NB4 (cell line): Measurements from ENCODE around the gene C1QB.

Experiments used
- DNase-seq: peaks from one replicate; pipeline ENCODE4 v3.0.0; 2010; ENCODE audit warnings: low read depth
- H3K4me3 ChIP-seq: one replicate; pipeline ENCODE4 v1.5.1; 2011; ENCODE audit warnings: mild to moderate bottlenecking, low read depth, low read length, moderate library complexity
- MYC ChIP-seq: IDR thresholded peaks from 2 replicates; pipeline ENCODE4 v1.6.1; 2011; ENCODE audit warnings: low read depth, low read length
- POLR2A ChIP-seq: IDR thresholded peaks from 2 replicates; pipeline ENCODE4 v1.6.1; 2011; ENCODE audit warnings: mild to moderate bottlenecking; ENCODE audit not compliant: insufficient read length; ENCODE audit errors: extremely low read depth
- TF ChIP-seq, protein P1 (sequence below): IDR thresholded peaks from 2 replicates; pipeline ENCODE4 v1.6.1; 2011; ENCODE audit warnings: low read depth, low read length
- TF ChIP-seq, protein P2 (sequence below): IDR thresholded peaks from one replicate; pipeline ENCODE4 v1.5.1; 2012; ENCODE audit warnings: low read depth, low read length

C1QB gene

DNA sequence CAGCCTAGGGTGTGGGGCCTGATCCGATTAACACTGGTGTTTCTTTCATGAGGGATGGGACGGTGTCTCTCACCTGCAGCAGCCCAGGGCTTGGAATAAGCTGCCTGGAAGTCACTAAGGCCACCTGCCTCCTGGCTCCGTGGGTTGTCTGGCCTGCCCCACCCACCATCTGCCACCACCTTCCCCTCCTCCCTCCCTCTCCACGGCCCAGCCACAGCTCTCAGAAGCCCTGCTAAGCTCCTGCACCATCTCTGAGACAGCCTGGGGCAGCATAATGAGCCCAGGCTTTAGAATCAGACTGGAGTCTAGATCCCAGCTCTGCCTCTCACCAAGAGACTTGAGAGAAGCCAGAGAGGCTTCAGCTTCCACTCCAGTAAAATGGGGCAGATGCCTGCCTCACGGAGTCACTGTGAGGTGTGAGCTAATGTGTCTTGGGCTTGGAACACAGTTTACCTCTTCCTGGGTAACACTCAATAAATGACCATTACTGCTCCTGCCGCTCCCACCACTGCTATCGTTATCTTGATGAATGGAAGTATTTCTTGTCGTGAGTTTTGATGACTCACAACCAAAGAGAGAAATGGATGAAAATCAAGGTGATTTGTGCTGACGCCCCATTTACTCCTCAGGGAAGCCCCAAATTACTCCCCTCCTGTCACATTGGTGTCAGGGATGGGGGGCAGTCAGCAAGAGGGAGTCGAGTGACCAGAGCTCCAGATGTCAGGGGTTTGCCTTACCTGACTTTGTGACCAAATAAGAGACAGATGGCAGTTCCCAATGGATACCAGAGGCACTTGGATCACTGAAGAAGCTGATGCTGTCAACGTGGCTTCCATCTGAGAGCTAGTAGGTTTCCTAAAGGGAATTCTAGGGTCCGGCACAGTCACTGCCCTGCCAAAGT is 40.1 kb upstream of the C1QB start:
- H3K4me3 ChIP-seq, result no peak overlapping the region
- DNase-seq, result no peak
- TF ChIP-seq, protein P1, sequence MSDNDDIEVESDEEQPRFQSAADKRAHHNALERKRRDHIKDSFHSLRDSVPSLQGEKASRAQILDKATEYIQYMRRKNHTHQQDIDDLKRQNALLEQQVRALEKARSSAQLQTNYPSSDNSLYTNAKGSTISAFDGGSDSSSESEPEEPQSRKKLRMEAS, result no peak
- no peak for TF ChIP-seq POLR2A
- TF ChIP-seq, protein P2, sequence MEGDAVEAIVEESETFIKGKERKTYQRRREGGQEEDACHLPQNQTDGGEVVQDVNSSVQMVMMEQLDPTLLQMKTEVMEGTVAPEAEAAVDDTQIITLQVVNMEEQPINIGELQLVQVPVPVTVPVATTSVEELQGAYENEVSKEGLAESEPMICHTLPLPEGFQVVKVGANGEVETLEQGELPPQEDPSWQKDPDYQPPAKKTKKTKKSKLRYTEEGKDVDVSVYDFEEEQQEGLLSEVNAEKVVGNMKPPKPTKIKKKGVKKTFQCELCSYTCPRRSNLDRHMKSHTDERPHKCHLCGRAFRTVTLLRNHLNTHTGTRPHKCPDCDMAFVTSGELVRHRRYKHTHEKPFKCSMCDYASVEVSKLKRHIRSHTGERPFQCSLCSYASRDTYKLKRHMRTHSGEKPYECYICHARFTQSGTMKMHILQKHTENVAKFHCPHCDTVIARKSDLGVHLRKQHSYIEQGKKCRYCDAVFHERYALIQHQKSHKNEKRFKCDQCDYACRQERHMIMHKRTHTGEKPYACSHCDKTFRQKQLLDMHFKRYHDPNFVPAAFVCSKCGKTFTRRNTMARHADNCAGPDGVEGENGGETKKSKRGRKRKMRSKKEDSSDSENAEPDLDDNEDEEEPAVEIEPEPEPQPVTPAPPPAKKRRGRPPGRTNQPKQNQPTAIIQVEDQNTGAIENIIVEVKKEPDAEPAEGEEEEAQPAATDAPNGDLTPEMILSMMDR, result no peak
- no peak for TF ChIP-seq MYC

DNA sequence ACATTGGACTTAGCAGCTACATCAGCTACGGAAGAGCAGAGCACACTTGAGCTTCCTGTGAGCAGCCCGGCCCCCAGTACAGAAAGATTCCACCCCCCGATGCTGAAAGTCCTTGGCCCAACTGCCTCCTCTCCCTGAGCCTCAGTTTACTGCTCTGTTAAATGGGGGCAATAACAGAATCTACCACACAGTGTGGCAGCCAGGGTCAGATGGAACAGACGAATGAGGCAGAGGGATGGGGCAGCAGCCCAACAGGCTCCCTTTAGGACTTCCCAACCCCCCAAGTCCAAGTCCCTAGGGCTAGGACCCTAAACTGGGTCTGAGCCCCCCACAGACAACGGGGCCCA is 39.5 kb upstream of the C1QB start:
- no peak for TF ChIP-seq POLR2A
- H3K4me3 ChIP-seq, result no peak overlapping the region
- DNase-seq, result no peak

DNA sequence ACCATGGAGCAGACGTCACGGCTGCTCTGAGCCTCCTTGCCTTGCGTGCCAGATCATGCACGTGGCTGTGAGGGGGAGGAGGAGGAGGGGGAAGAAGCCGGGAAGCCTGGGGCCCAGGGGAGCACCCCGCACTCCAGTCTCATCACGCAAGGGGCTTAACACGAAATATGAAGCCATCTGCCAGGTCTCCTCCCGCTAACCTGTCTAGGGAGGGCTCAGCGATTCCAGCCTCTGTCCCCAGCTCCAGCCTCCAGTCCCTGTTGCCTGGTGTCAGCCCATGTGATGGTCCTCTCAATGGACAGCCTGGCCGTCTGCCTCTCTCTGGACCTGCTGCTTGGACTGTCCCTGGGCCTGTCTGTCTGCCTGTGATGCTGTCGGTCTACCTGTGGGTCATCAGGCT is 39.1 kb upstream of the C1QB start:
- TF ChIP-seq, protein P1, result no peak
- TF ChIP-seq POLR2A, result no peak
- no peak for TF ChIP-seq MYC
- TF ChIP-seq, protein P2, result no peak
- peak; percentile 35 for DNase-seq
- H3K4me3 ChIP-seq, result no peak overlapping the region

DNA sequence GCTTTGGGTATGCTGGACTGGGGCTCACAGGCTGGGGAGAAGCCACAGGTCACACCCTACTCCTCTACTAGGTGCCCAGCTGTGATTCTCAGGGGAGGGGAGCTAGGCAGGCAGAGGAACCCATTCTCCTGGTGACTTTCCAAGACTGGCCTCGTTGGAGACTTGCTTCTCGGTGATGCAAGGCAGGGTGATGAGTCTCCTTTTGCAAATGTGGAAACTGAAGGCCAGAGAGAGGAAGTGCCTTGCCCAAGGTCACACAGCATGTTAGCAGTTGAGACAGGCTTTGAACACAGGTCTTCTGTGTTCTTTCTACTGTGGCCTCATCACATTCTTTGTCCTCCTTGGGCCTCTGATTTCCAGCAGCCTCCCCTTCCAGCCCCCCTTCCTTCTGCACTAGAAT is 37.1 kb upstream of the C1QB start:
- DNase-seq, result peak; percentile 20

DNA sequence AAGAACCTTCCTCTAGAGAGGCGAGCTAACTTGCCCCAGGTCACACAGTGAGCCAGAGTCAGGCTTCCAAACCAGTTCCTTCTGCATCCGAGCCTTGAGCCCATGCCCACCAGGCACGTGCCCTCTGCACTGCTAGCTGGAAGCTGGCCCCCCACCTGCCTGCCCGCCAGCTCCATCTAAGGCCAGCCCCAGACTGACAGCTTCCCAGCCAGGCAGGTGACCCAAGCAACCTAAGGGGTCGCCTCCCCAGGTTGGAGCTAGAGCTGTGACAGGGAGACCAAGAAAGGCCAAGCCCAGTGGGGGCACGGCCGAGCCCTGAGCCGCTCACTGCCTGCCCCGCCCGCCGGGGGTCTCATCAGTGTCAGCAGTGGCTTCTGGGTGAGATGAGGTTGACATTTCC is 36.5 kb upstream of the C1QB start:
- DNase-seq, result no peak
- TF ChIP-seq MYC (no peak), POLR2A (no peak)
- TF ChIP-seq, protein P2, result no peak
- TF ChIP-seq, protein P1, result no peak
- no peak overlapping the region for H3K4me3 ChIP-seq

More for the DNA sequence above, 37.1 kb upstream of the C1QB start:
- no peak overlapping the region for H3K4me3 ChIP-seq
- no peak for TF ChIP-seq POLR2A
- TF ChIP-seq, protein P2, result no peak
- TF ChIP-seq, protein P1, result no peak
- no peak for TF ChIP-seq MYC

DNA sequence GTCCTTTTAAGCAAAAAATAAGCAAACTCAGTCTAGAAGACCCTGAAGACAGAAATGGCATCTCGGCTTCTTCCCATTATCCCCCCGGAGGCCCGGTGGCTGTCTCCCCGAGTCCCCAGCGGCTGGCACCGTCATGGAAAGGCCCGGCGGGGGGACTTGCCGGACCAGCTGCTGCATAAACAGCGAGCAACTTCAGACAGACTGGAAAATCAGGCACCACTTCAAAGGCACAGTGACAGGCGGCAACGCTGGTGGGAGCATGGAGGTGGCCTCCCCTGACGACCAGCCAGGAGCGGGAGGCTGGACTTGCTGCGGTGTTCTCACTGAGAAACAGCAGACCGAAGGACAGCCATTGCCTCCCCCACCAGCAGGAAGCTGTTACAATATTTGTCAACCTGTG is 35.0 kb upstream of the C1QB start:
- TF ChIP-seq, protein P2, result no peak
- TF ChIP-seq POLR2A, result no peak
- TF ChIP-seq, protein P1, result no peak
- TF ChIP-seq MYC, result no peak
- no peak overlapping the region for H3K4me3 ChIP-seq
- DNase-seq, result no peak
